ENCODE measurements around the gene SOX5. TPM values are rescaled to one million over a fixed set of nuclear protein-coding genes. Genes with fewer than 3 reads are reported as not detected.

The SOX5 gene
- total and polyA plus RNA-seq, 2 experiments from 2014 or later: 1.0 to 4.7 TPM

DNA sequence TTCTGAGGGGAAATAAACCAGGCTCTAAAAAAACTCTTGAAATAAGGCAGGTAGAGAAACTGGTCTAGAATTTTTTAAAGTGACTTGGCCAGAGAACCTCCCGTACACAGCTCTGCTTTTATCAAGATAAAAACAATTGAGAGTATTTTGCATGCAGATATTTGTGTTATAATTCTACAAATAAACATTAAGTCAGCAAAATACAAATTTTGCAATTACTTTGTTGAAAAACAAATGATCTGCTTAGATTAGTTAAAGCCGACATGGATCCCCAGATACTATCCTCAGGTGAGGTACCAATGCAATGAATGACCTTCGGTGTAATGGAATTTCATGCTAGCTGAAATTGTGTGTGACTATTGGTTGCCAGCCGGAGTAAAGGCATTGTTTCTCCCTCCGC lies 197.2 kb downstream of the SOX5 start:
- H3K79me2 ChIP-seq (replicated peaks; ENCODE audit: insufficient read depth): no peaks in the 10 kb centered on the region
- Mint-ChIP-seq H3K4me3 (no peak overlapping the region), H3K4me1 (peaks cover 41% of the 10 kb centered on the region), H3K27me3 (ENCODE audit: insufficient read depth, low read depth, poor library complexity) (peaks cover 2% of the 10 kb centered on the region), H3K36me3 (ENCODE audit: low read depth) (no peaks in the 10 kb centered on the region), H3K27ac (no peak overlapping the region), H3K9me3 (no peaks in the 10 kb centered on the region; the same call in 2 of the 3 replicates)
- ATAC-seq (no peak), DNase-seq (ENCODE audit: low spot score) (no peak)
- no peaks in the 10 kb centered on the region for H3K9me2 ChIP-seq (ENCODE audit: insufficient read depth)
- H3K4me2 ChIP-seq: no peak overlapping the region
- H3K4me3 ChIP-seq: no peak overlapping the region
- TF ChIP-seq, protein P1, sequence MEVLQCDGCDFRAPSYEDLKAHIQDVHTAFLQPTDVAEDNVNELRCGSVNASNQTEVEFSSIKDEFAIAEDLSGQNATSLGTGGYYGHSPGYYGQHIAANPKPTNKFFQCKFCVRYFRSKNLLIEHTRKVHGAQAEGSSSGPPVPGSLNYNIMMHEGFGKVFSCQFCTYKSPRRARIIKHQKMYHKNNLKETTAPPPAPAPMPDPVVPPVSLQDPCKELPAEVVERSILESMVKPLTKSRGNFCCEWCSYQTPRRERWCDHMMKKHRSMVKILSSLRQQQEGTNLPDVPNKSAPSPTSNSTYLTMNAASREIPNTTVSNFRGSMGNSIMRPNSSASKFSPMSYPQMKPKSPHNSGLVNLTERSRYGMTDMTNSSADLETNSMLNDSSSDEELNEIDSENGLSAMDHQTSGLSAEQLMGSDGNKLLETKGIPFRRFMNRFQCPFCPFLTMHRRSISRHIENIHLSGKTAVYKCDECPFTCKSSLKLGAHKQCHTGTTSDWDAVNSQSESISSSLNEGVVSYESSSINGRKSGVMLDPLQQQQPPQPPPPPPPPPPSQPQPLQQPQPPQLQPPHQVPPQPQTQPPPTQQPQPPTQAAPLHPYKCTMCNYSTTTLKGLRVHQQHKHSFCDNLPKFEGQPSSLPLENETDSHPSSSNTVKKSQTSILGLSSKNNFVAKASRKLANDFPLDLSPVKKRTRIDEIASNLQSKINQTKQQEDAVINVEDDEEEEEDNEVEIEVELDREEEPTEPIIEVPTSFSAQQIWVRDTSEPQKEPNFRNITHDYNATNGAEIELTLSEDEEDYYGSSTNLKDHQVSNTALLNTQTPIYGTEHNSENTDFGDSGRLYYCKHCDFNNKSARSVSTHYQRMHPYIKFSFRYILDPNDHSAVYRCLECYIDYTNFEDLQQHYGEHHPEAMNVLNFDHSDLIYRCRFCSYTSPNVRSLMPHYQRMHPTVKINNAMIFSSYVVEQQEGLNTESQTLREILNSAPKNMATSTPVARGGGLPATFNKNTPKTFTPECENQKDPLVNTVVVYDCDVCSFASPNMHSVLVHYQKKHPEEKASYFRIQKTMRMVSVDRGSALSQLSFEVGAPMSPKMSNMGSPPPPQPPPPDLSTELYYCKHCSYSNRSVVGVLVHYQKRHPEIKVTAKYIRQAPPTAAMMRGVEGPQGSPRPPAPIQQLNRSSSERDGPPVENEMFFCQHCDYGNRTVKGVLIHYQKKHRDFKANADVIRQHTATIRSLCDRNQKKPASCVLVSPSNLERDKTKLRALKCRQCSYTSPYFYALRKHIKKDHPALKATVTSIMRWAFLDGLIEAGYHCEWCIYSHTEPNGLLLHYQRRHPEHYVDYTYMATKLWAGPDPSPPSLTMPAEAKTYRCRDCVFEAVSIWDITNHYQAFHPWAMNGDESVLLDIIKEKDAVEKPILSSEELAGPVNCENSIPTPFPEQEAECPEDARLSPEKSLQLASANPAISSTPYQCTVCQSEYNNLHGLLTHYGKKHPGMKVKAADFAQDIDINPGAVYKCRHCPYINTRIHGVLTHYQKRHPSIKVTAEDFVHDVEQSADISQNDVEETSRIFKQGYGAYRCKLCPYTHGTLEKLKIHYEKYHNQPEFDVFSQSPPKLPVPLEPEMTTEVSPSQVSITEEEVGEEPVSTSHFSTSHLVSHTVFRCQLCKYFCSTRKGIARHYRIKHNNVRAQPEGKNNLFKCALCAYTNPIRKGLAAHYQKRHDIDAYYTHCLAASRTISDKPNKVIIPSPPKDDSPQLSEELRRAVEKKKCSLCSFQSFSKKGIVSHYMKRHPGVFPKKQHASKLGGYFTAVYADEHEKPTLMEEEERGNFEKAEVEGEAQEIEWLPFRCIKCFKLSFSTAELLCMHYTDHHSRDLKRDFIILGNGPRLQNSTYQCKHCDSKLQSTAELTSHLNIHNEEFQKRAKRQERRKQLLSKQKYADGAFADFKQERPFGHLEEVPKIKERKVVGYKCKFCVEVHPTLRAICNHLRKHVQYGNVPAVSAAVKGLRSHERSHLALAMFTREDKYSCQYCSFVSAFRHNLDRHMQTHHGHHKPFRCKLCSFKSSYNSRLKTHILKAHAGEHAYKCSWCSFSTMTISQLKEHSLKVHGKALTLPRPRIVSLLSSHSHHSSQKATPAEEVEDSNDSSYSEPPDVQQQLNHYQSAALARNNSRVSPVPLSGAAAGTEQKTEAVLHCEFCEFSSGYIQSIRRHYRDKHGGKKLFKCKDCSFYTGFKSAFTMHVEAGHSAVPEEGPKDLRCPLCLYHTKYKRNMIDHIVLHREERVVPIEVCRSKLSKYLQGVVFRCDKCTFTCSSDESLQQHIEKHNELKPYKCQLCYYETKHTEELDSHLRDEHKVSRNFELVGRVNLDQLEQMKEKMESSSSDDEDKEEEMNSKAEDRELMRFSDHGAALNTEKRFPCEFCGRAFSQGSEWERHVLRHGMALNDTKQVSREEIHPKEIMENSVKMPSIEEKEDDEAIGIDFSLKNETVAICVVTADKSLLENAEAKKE (CRISPR knock-in tag; IDR thresholded peaks at IDR 0.05): no peak
- TF ChIP-seq JUNB (IDR thresholded peaks at IDR 0.05; ENCODE audit: unreplicated experiment): no peak
- TF ChIP-seq, protein P2, sequence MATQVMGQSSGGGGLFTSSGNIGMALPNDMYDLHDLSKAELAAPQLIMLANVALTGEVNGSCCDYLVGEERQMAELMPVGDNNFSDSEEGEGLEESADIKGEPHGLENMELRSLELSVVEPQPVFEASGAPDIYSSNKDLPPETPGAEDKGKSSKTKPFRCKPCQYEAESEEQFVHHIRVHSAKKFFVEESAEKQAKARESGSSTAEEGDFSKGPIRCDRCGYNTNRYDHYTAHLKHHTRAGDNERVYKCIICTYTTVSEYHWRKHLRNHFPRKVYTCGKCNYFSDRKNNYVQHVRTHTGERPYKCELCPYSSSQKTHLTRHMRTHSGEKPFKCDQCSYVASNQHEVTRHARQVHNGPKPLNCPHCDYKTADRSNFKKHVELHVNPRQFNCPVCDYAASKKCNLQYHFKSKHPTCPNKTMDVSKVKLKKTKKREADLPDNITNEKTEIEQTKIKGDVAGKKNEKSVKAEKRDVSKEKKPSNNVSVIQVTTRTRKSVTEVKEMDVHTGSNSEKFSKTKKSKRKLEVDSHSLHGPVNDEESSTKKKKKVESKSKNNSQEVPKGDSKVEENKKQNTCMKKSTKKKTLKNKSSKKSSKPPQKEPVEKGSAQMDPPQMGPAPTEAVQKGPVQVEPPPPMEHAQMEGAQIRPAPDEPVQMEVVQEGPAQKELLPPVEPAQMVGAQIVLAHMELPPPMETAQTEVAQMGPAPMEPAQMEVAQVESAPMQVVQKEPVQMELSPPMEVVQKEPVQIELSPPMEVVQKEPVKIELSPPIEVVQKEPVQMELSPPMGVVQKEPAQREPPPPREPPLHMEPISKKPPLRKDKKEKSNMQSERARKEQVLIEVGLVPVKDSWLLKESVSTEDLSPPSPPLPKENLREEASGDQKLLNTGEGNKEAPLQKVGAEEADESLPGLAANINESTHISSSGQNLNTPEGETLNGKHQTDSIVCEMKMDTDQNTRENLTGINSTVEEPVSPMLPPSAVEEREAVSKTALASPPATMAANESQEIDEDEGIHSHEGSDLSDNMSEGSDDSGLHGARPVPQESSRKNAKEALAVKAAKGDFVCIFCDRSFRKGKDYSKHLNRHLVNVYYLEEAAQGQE (IDR thresholded peaks at IDR 0.05; ENCODE audit: unreplicated experiment): no peak
- TF ChIP-seq, protein P3, sequence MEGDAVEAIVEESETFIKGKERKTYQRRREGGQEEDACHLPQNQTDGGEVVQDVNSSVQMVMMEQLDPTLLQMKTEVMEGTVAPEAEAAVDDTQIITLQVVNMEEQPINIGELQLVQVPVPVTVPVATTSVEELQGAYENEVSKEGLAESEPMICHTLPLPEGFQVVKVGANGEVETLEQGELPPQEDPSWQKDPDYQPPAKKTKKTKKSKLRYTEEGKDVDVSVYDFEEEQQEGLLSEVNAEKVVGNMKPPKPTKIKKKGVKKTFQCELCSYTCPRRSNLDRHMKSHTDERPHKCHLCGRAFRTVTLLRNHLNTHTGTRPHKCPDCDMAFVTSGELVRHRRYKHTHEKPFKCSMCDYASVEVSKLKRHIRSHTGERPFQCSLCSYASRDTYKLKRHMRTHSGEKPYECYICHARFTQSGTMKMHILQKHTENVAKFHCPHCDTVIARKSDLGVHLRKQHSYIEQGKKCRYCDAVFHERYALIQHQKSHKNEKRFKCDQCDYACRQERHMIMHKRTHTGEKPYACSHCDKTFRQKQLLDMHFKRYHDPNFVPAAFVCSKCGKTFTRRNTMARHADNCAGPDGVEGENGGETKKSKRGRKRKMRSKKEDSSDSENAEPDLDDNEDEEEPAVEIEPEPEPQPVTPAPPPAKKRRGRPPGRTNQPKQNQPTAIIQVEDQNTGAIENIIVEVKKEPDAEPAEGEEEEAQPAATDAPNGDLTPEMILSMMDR (conservative IDR thresholded peaks at IDR 0.05; ENCODE audit: low read depth in 2 of 2): no peak
- TF ChIP-seq NANOG (IDR thresholded peaks at IDR 0.05; ENCODE audit: borderline replicate concordance): no peak
- no peak for TF ChIP-seq CREB1 (CRISPR knock-in tag; IDR thresholded peaks at IDR 0.05; ENCODE audit: low read depth)
- no peak for TF ChIP-seq EZH2phosphoT487 (IDR thresholded peaks at IDR 0.05; ENCODE audit: unreplicated experiment)
- TF ChIP-seq POLR2AphosphoS5 (IDR thresholded peaks at IDR 0.05; ENCODE audit: low read depth): no peak
- no peak for TF ChIP-seq ZNF331 (CRISPR knock-in tag; IDR thresholded peaks at IDR 0.05; ENCODE audit: low read depth)
- no peak for TF ChIP-seq STAT1 (IDR thresholded peaks at IDR 0.05; ENCODE audit: unreplicated experiment)
- no peak for TF ChIP-seq EZH2 (IDR thresholded peaks at IDR 0.05; ENCODE audit: low read depth, unreplicated experiment)
- TF ChIP-seq ZNF114 (CRISPR knock-in tag; IDR thresholded peaks at IDR 0.05): no peak
- TF ChIP-seq, protein P4, sequence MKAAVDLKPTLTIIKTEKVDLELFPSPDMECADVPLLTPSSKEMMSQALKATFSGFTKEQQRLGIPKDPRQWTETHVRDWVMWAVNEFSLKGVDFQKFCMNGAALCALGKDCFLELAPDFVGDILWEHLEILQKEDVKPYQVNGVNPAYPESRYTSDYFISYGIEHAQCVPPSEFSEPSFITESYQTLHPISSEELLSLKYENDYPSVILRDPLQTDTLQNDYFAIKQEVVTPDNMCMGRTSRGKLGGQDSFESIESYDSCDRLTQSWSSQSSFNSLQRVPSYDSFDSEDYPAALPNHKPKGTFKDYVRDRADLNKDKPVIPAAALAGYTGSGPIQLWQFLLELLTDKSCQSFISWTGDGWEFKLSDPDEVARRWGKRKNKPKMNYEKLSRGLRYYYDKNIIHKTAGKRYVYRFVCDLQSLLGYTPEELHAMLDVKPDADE (IDR thresholded peaks at IDR 0.05): no peak
- H3K27ac ChIP-seq (ENCODE audit: low read depth): no peak overlapping the region
- H3K4me1 ChIP-seq (ENCODE audit: insufficient read depth): peaks cover 41% of the 10 kb centered on the region
- no peak overlapping the region for H2AFZ ChIP-seq
- H3K36me3 ChIP-seq (ENCODE audit: insufficient read depth): no peaks in the 10 kb centered on the region
- H3K27me3 ChIP-seq (ENCODE audit: insufficient read depth): no peaks in the 10 kb centered on the region
- H3F3A ChIP-seq (replicated peaks; ENCODE audit: low read depth): no peaks in the 10 kb centered on the region
- H4K20me1 ChIP-seq (replicated peaks; ENCODE audit: insufficient read depth): no peaks in the 10 kb centered on the region
